GM12878 (cell line): ENCODE data around the gene MS4A6A. TPM values are rescaled to one million over a fixed set of nuclear protein-coding genes. Genes with fewer than 3 reads are reported as not detected.

Experiments
- ATAC-seq: fragments of 200-7000 bp; cut with Tn5 transposase; 3 replicates; pipeline ENCODE4 v1.9.1; 2020; ENCODE audit warnings: mild to moderate bottlenecking, moderate library complexity
- BruUV-seq: library from RNA; stranded (reverse); fragments of 400-500 nt; replicated peaks from 2 replicates; lab custom pipeline; 2021; lab: Mats Ljungman, UMichigan
- CTCF ChIA-PET: fragments of 300-600 bp; sonication (Branson Sonifier 250); formaldehyde crosslinking; extraction: SDS; loops from one replicate; lab custom pipeline; 2021; ENCODE audit warnings: inconsistent platforms; lab: Yijun Ruan, JAX
- POLR2A ChIA-PET: fragments of 350-600 bp; formaldehyde crosslinking; extraction: SDS; loops from one replicate; lab custom pipeline; 2021; ENCODE audit warnings: inconsistent platforms; lab: Charles Lee
- RAD21 ChIA-PET: fragments of 300-600 bp; sonication (Branson Sonifier 250); formaldehyde crosslinking; loops from one replicate; lab custom pipeline; 2023; ENCODE audit warnings: antibody characterized with exemption; ENCODE audit not compliant: unreplicated experiment; lab: Charles Lee
- SMC1A ChIA-PET: fragments of 300-600 bp; sonication (Branson Sonifier 250); formaldehyde crosslinking; loops from one replicate; lab custom pipeline; 2023; ENCODE audit not compliant: unreplicated experiment, uncharacterized antibody; lab: Charles Lee
- DNase-seq: peaks from one replicate; pipeline ENCODE4 v3.0.0-alpha.2; 2011; ENCODE audit warnings: low read depth, low spot score
- FAIRE-seq: peaks from 3 replicates; lab custom pipeline; 2011; peaks lifted over from hg19 to GRCh38; lab: Jason Lieb, UNC
- H2AFZ ChIP-seq: 2 replicates; pipeline ENCODE4 v1.6.0; 2011; ENCODE audit warnings: low read depth, low read length, control low read depth; ENCODE audit not compliant: control insufficient read depth
- H3K27ac ChIP-seq: 2 replicates; pipeline ENCODE4 v1.5.1; 2011; ENCODE audit warnings: control low read depth; ENCODE audit not compliant: control insufficient read depth, insufficient read depth
- H3K27me3 ChIP-seq, 2 experiments: replicated peaks in 1 of 2; 2 replicates each; pipeline versions ENCODE4 v1.6.0 to v1.6.1; 2011; ENCODE audit warnings: low read length in 1 of 2; ENCODE audit not compliant: control insufficient read depth in 2 of 2, insufficient read depth in 2 of 2
- H3K36me3 ChIP-seq, 2 experiments: 2 replicates each; pipeline ENCODE4 v1.5.1; 2011; ENCODE audit warnings: low read length in 1 of 2; ENCODE audit not compliant: control insufficient read depth in 2 of 2, insufficient read depth in 2 of 2
- H3K4me1 ChIP-seq: 2 replicates; pipeline ENCODE4 v1.6.1; 2011; ENCODE audit warnings: mild to moderate bottlenecking, low read length, moderate library complexity, mixed read lengths; ENCODE audit not compliant: control insufficient read depth, insufficient read depth
- H3K4me2 ChIP-seq: 2 replicates; pipeline ENCODE4 v1.6.0; 2011; ENCODE audit warnings: control low read depth; ENCODE audit not compliant: control insufficient read depth, insufficient read depth
- H3K4me3 ChIP-seq: fragments of 200-600 bp; sonication (generic); 2 replicates; pipeline ENCODE4 v1.5.1; 2016
- H3K79me2 ChIP-seq: 2 replicates; pipeline ENCODE4 v1.6.0; 2011; ENCODE audit warnings: low read length; ENCODE audit not compliant: control insufficient read depth, insufficient read depth
- H3K9ac ChIP-seq: 2 replicates; pipeline ENCODE4 v1.8.0; 2011; ENCODE audit warnings: low read length, control low read depth, mixed read lengths; ENCODE audit not compliant: control insufficient read depth, insufficient read depth
- H3K9me3 ChIP-seq: replicated peaks from 3 replicates; pipeline ENCODE4 v1.5.1; 2011; ENCODE audit warnings: mild to moderate bottlenecking, low read length; ENCODE audit not compliant: control insufficient read depth, insufficient read depth
- H4K20me1 ChIP-seq: 2 replicates; pipeline ENCODE4 v1.6.0; 2011; ENCODE audit not compliant: control insufficient read depth, insufficient read depth
- CHD4 ChIP-seq: fragments of 200-600 bp; sonication (generic); IDR thresholded peaks from 2 replicates; pipeline ENCODE4 v1.6.1; 2016; ENCODE audit warnings: mild to moderate bottlenecking
- EED ChIP-seq: sonication (generic); IDR thresholded peaks from 2 replicates; pipeline ENCODE4 v1.6.1; 2016; ENCODE audit warnings: antibody characterized with exemption, low read depth
- HCFC1 ChIP-seq: fragments of 150-350 bp; IDR thresholded peaks from 2 replicates; pipeline ENCODE4 v1.6.1; 2014; ENCODE audit warnings: low read length
- JUNB ChIP-seq: IDR thresholded peaks from 2 replicates; pipeline ENCODE4 v1.6.1; 2016; ENCODE audit warnings: antibody characterized with exemption, mild to moderate bottlenecking
- JUND ChIP-seq: IDR thresholded peaks from 2 replicates; pipeline ENCODE4 v1.6.1; 2012; ENCODE audit warnings: low read depth, mild to moderate bottlenecking, low read length, improper control_type of control experiment, moderate library complexity
- PAX8 ChIP-seq: fragments of 450-650 bp; IDR thresholded peaks from 2 replicates; pipeline ENCODE4 v1.6.1; 2017; ENCODE audit warnings: mild to moderate bottlenecking, moderate library complexity
- POLR2A ChIP-seq: IDR thresholded peaks from 2 replicates; pipeline ENCODE4 v1.6.1; 2011; ENCODE audit warnings: low read depth, mild to moderate bottlenecking, low read length
- RAD21 ChIP-seq: IDR thresholded peaks from 2 replicates; pipeline ENCODE4 v1.6.1; 2011; ENCODE audit warnings: mild to moderate bottlenecking, low read depth, low read length, moderate library complexity; ENCODE audit not compliant: insufficient read depth
- RB1 ChIP-seq: fragments of 450-650 bp; formaldehyde crosslinking; IDR thresholded peaks from 2 replicates; pipeline ENCODE4 v1.6.1; 2017; ENCODE audit warnings: mild to moderate bottlenecking, borderline replicate concordance
- RUNX3 ChIP-seq: IDR thresholded peaks from 2 replicates; pipeline ENCODE4 v1.6.1; 2012; ENCODE audit warnings: low read length, inconsistent platforms
- SP1 ChIP-seq: IDR thresholded peaks from one replicate; pipeline ENCODE4 v1.6.1; 2011; ENCODE audit warnings: low read depth, low read length
- STAT1 ChIP-seq: fragments of 450-650 bp; conservative IDR thresholded peaks from 2 replicates; pipeline ENCODE4 v1.6.1; 2014; ENCODE audit warnings: antibody characterized with exemption, mild to moderate bottlenecking
- ZNF687 ChIP-seq: fragments of 450-650 bp; IDR thresholded peaks from 2 replicates; pipeline ENCODE4 v1.6.1; 2017; ENCODE audit warnings: mild to moderate bottlenecking, moderate library complexity
- whole genome bisulfite sequencing: methylation state at CpG from one replicate; pipeline ENCODE4 v1.1.6; 2016; ENCODE audit warnings: low lambda C conversion rate; ENCODE audit not compliant: insufficient replicate concordance, insufficient coverage; ENCODE audit errors: missing lambda C conversion rate; 5-methylcytosine and 5-hydroxymethylcytosine counted together
- in situ Hi-C: fragments of 300-500 bp; cut with MboI; formaldehyde crosslinking; loops from 9 replicates; pipeline ENCODE4 v1.14.3; 2018; ENCODE audit warnings: mixed read lengths
- intact Hi-C: fragments of 100-400 bp; cut with micrococcal nuclease; formaldehyde crosslinking; loops from one replicate; pipeline ENCODE4 v1.14.2; 2022; ENCODE audit not compliant: unreplicated experiment
- polyA plus RNA-seq, 11 experiments: library from polyadenylated mRNA; depleted of rRNA in 4 of 11; unstranded in 6 of 11; stranded (reverse) in 5 of 11; fragments of >200 nt; fragmentation: Nextera tagmentation in 4 of 11; fragmentation: Illumina TruSeq in 1 of 11; extraction: Ambion mirVana in 4 of 11; extraction: Trizol in 1 of 11; gene quantifications; 1 replicate in 1 of 11; 2 replicates in 10 of 11; pipeline versions ENCODE4 v1.2.1 to v1.2.3, GENCODE V29; 2011 to 2016; ENCODE audit warnings: inconsistent platforms in 2 of 11, missing spikeins in 2 of 11, low read depth in 1 of 11
- total RNA-seq, 4 experiments: library from RNA; depleted of rRNA in 3 of 4; stranded (reverse); fragments of >200 nt in 3 of 4; fragmentation: Illumina TruSeq in 1 of 4; extraction: Trizol in 1 of 4; gene quantifications; 2 replicates each; pipeline versions ENCODE4 v1.2.1 to v1.2.3, GENCODE V29; 2013 to 2021

MS4A6A gene
- total and polyA plus RNA-seq, 10 of the 15 experiments (the other 5 are each of a cell fraction or from before 2014, with no cell fraction given) = 0.75 to 30.7 (median 9.0) TPM

- no peaks in the 10 kb centered on the region for H3K4me1 ChIP-seq
- H3K79me2 ChIP-seq = no peaks in the 10 kb centered on the region
- no peak overlapping the region for H3K9ac ChIP-seq
- ChIA-PET RAD21 (interaction anchor here (2.1 kb wide), 1 partner anchor 85 kb away, joined by 10 read pairs; no protein-coding TSS in a partner anchor), POLR2A (no interaction called here), CTCF (interaction anchor here (1.0 to 1.4 kb wide), 3 partner anchors 10 to 85 kb away, joined by 3 to 5 read pairs (median 4); no protein-coding TSS in a partner anchor), SMC1A (interaction anchor here (1.1 to 1.9 kb wide), 4 partner anchors 13 to 85 kb away, joined by 3 to 8 read pairs (median 4); no protein-coding TSS in a partner anchor)
- H2AFZ ChIP-seq = no peak overlapping the region
- peaks cover 8% of the 10 kb centered on the region; the same call in 2 of the 3 replicates for H3K9me3 ChIP-seq
- FAIRE-seq (no peak), DNase-seq (no peak), ATAC-seq (no peak)
- H3K36me3 ChIP-seq = no peaks in the 10 kb centered on the region
- no peak overlapping the region for H3K27ac ChIP-seq
- TF ChIP-seq SP1 = no peak
- TF ChIP-seq JUND = no peak
- TF ChIP-seq HCFC1 = no peak
- TF ChIP-seq RAD21 = no peak
- no peak for TF ChIP-seq RB1
- no peak for TF ChIP-seq CHD4
- TF ChIP-seq PAX8 = no peak
- TF ChIP-seq POLR2A = no peak
- TF ChIP-seq STAT1 = no peak
- H3K4me2 ChIP-seq = no peak overlapping the region
- H3K4me3 ChIP-seq = no peak overlapping the region
- no peaks in the 10 kb centered on the region for H3K27me3 ChIP-seq
- no TSS peak for BruUV-seq
- no peaks in the 10 kb centered on the region for H4K20me1 ChIP-seq
- in situ Hi-C loops (no loop called here), intact Hi-C loops (no loop called here)
Measured at GRCh38 chr11:60165951-60166350, 16.9 kb downstream of the MS4A6A start.

GRCh38 chr11:60165538-60165937 lies 17.3 kb downstream of the MS4A6A start:
- RAD21 ChIA-PET = interaction anchor here (2.1 kb wide), 1 partner anchor 86 kb away, joined by 10 read pairs; no protein-coding TSS in a partner anchor
- no peaks in the 10 kb centered on the region for H4K20me1 ChIP-seq
- H3K4me2 ChIP-seq = no peak overlapping the region
- ATAC-seq (peak; percentile 69), DNase-seq (no peak), FAIRE-seq (no peak)
- no peak overlapping the region for H3K4me3 ChIP-seq
- H3K36me3 ChIP-seq = no peaks in the 10 kb centered on the region
- H3K9me3 ChIP-seq = peaks cover 8% of the 10 kb centered on the region; the same call in 2 of the 3 replicates
- CTCF ChIA-PET = interaction anchor here (1.0 to 1.4 kb wide), 3 partner anchors 9 to 86 kb away, joined by 3 to 5 read pairs (median 4); no protein-coding TSS in a partner anchor
- intact Hi-C loops (no loop called here), in situ Hi-C loops (no loop called here)
- H2AFZ ChIP-seq = no peak overlapping the region
- BruUV-seq = no TSS peak
- no peaks in the 10 kb centered on the region for H3K27me3 ChIP-seq
- SMC1A ChIA-PET = interaction anchor here (0.7 to 1.9 kb wide), 5 partner anchors 14 to 86 kb away, joined by 3 to 8 read pairs (median 4); no protein-coding TSS in a partner anchor
- no peak overlapping the region for H3K9ac ChIP-seq
- no peak overlapping the region for H3K27ac ChIP-seq
- no peaks in the 10 kb centered on the region for H3K79me2 ChIP-seq
- H3K4me1 ChIP-seq = no peaks in the 10 kb centered on the region
- WGBS = 2% methylated on average over 2 of the region's 2 CpGs
- POLR2A ChIA-PET = no interaction called here
- no peak for TF ChIP-seq ZNF687
- TF ChIP-seq JUNB = peak; percentile 48; the same call in 1 of the 2 replicates
- no peak for TF ChIP-seq EED
- peak; percentile 42; the same call in 1 of the 2 replicates for TF ChIP-seq RUNX3
